Fibroblast of skin of left biceps (primary cell): Measurements from ENCODE around the gene FBXL15.
A peak's percentile ranks its signal among the peaks of the same experiment; 100 is the strongest.

ENCODE experiments used
- DNase-seq, 2 experiments: peaks; one replicate each; pipeline ENCODE4 v3.0.0-alpha.2; 2013; ENCODE audit warnings: low read depth in 2 of 2

FBXL15 gene

GRCh38 chr10:102457591-102458150, 37.0 kb downstream of the FBXL15 start:
- DNase-seq = no peak

- DNase-seq = no peak
Observed at GRCh38 chr10:102458656-102459055, 38.0 kb downstream of the FBXL15 start.

- no peak for DNase-seq
Observed at GRCh38 chr10:102460836-102461186, 40.2 kb downstream of the FBXL15 start.

- DNase-seq = peak; percentile 31 to 33
Observed at GRCh38 chr10:102461187-102462054, 40.8 kb downstream of the FBXL15 start.

- no peak for DNase-seq
Observed at GRCh38 chr10:102462512-102463054, 41.9 kb downstream of the FBXL15 start.

GRCh38 chr10:102463983-102464382, 43.3 kb downstream of the FBXL15 start:
- no peak for DNase-seq

- DNase-seq = no peak
Observed at GRCh38 chr10:102465466-102465865, 44.8 kb downstream of the FBXL15 start.

- DNase-seq = no peak
Observed at GRCh38 chr10:102467318-102467717, 46.7 kb downstream of the FBXL15 start.

GRCh38 chr10:102467971-102468438, 47.4 kb downstream of the FBXL15 start:
- no peak for DNase-seq

GRCh38 chr10:102468683-102469082, 48.0 kb downstream of the FBXL15 start:
- DNase-seq = no peak

GRCh38 chr10:102470579-102471546, 50.2 kb downstream of the FBXL15 start:
- DNase-seq = no peak
